Neural progenitor cell (in vitro differentiated cells): Measurements from ENCODE around the gene RGPD5. TPM values are rescaled to one million over a fixed set of nuclear protein-coding genes. Genes with fewer than 3 reads are reported as not detected.
"Not testable (repeated sequence)": the region's sequence is repeated elsewhere in the genome, so short reads cannot be mapped to it uniquely, and the experiment has no call there.

ENCODE experiments used
- DNase-seq: peaks from one replicate; pipeline ENCODE4 v3.0.0-alpha.2; 2016; ENCODE audit warnings: low spot score
- H2AFZ ChIP-seq: fragments of 200-600 bp; sonication (generic); replicated peaks from 2 replicates; pipeline ENCODE4 v1.6.1; 2016; ENCODE audit warnings: antibody characterized with exemption
- H3F3A ChIP-seq: fragments of 200-600 bp; sonication (generic); 2 replicates; pipeline ENCODE4 v1.6.1; 2016; ENCODE audit warnings: antibody characterized with exemption, low read depth
- H3K27ac ChIP-seq: fragments of 200-600 bp; sonication (generic); 2 replicates; pipeline ENCODE4 v1.5.1; 2016; ENCODE audit warnings: mild to moderate bottlenecking
- H3K27me3 ChIP-seq: fragments of 200-600 bp; sonication (generic); 2 replicates; pipeline ENCODE4 v1.6.1; 2016; ENCODE audit warnings: mild to moderate bottlenecking, moderate library complexity
- H3K36me3 ChIP-seq: fragments of 200-600 bp; sonication (generic); 2 replicates; pipeline ENCODE4 v1.5.1; 2016
- H3K4me1 ChIP-seq: fragments of 200-600 bp; sonication (generic); 2 replicates; pipeline ENCODE4 v1.6.1; 2016; ENCODE audit warnings: mixed run types
- H3K4me2 ChIP-seq: fragments of 200-600 bp; sonication (generic); 2 replicates; pipeline ENCODE4 v1.6.1; 2016
- H3K4me3 ChIP-seq: fragments of 200-600 bp; sonication (generic); 2 replicates; pipeline ENCODE4 v1.5.1; 2016
- H3K79me2 ChIP-seq: fragments of 200-600 bp; sonication (generic); 2 replicates; pipeline ENCODE4 v1.6.1; 2016; ENCODE audit warnings: low read depth
- H3K9ac ChIP-seq: fragments of 200-600 bp; sonication (generic); 2 replicates; pipeline ENCODE4 v1.6.1; 2016
- H3K9me3 ChIP-seq: fragments of 200-600 bp; sonication (generic); 2 replicates; pipeline ENCODE4 v1.5.1; 2016; ENCODE audit warnings: low read depth
- H4K20me1 ChIP-seq: fragments of 200-600 bp; sonication (generic); 2 replicates; pipeline ENCODE4 v1.6.1; 2016; ENCODE audit warnings: low read depth
- H3K27ac Mint-ChIP-seq: 3 replicates; pipeline ENCODE4 v1.8.0; 2021; ENCODE audit warnings: mixed read lengths
- H3K27me3 Mint-ChIP-seq: 2 replicates; pipeline ENCODE4 v1.8.0; 2022; ENCODE audit warnings: low read depth, mild to moderate bottlenecking, inconsistent platforms, moderate library complexity, mixed read lengths; ENCODE audit not compliant: insufficient read depth
- H3K36me3 Mint-ChIP-seq: 3 replicates; pipeline ENCODE4 v1.8.0; 2021; ENCODE audit warnings: mixed read lengths
- H3K4me1 Mint-ChIP-seq: 3 replicates; pipeline ENCODE4 v1.8.0; 2021; ENCODE audit warnings: mixed read lengths
- H3K4me3 Mint-ChIP-seq: 3 replicates; pipeline ENCODE4 v1.8.0; 2021; ENCODE audit warnings: mild to moderate bottlenecking, moderate library complexity, mixed read lengths
- H3K9me3 Mint-ChIP-seq: 3 replicates; pipeline ENCODE4 v1.8.0; 2020; ENCODE audit warnings: mixed read lengths
- total RNA-seq: library from RNA; depleted of rRNA; stranded (reverse); fragments of >200 nt; gene quantifications from 2 replicates; pipeline ENCODE4 v1.2.3, GENCODE V29; 2015; ENCODE audit warnings: low replicate concordance

The RGPD5 gene
- total RNA-seq, result 34.0 and 34.5 TPM in 2 replicates

- H3K9me3 ChIP-seq, result not testable (repeated sequence)
Measured at GRCh38 chr2:109794074-109794737, at the start of gene RGPD5. Gene RGPD5 (plus strand): TSS chr2:109794305. CDS start chr2:109794466, 161 bp downstream.

GRCh38 chr2:109751572-109751971, 42.5 kb upstream of the RGPD5 start:
- H3K27ac Mint-ChIP-seq, H3K27me3 ChIP-seq, H3K4me1 Mint-ChIP-seq, H3K4me2 ChIP-seq, H3K9me3 Mint-ChIP-seq, H3K9me3 ChIP-seq, H3K36me3 ChIP-seq, H3K4me3 Mint-ChIP-seq, H3K9ac ChIP-seq, H3F3A ChIP-seq, DNase-seq, H3K36me3 Mint-ChIP-seq, H3K4me3 ChIP-seq, H3K27ac ChIP-seq, H3K27me3 Mint-ChIP-seq, H3K4me1 ChIP-seq, H2AFZ ChIP-seq, H3K79me2 ChIP-seq, H4K20me1 ChIP-seq: not testable (repeated sequence)

More at GRCh38 chr2:109794074-109794737, at the start of gene RGPD5:
- H3K9me3 Mint-ChIP-seq, H3K4me3 Mint-ChIP-seq, DNase-seq, H3K27me3 Mint-ChIP-seq, H3K27ac ChIP-seq, H3K27ac Mint-ChIP-seq, H3K27me3 ChIP-seq, H3K79me2 ChIP-seq, H3K4me3 ChIP-seq, H3K36me3 Mint-ChIP-seq, H3K36me3 ChIP-seq, H3K4me2 ChIP-seq, H3K4me1 ChIP-seq, H3K9ac ChIP-seq, H3F3A ChIP-seq, H3K4me1 Mint-ChIP-seq, H2AFZ ChIP-seq, H4K20me1 ChIP-seq: not testable (repeated sequence)

- H3K4me2 ChIP-seq, H3K9me3 Mint-ChIP-seq, H4K20me1 ChIP-seq, H3K27ac ChIP-seq, H3K4me1 Mint-ChIP-seq, H3K9ac ChIP-seq, H2AFZ ChIP-seq, H3K79me2 ChIP-seq, H3K4me3 ChIP-seq, DNase-seq, H3K27ac Mint-ChIP-seq, H3K27me3 Mint-ChIP-seq, H3K36me3 Mint-ChIP-seq, H3F3A ChIP-seq, H3K9me3 ChIP-seq, H3K36me3 ChIP-seq, H3K4me3 Mint-ChIP-seq, H3K4me1 ChIP-seq: not testable (repeated sequence)
- peaks cover 12% of the 10 kb centered on the region for H3K27me3 ChIP-seq
Measured at GRCh38 chr2:109757163-109757824, 36.8 kb upstream of the RGPD5 start.

GRCh38 chr2:109760265-109761042, 33.7 kb upstream of the RGPD5 start:
- not testable (repeated sequence) for H4K20me1 ChIP-seq, H3F3A ChIP-seq, H3K9ac ChIP-seq, H3K36me3 ChIP-seq, H3K27me3 Mint-ChIP-seq, H2AFZ ChIP-seq, H3K4me3 ChIP-seq, H3K4me1 ChIP-seq, H3K27ac ChIP-seq, H3K27ac Mint-ChIP-seq, H3K79me2 ChIP-seq, H3K4me1 Mint-ChIP-seq, H3K36me3 Mint-ChIP-seq, H3K4me2 ChIP-seq, H3K9me3 Mint-ChIP-seq, H3K9me3 ChIP-seq
- peaks cover 19% of the 10 kb centered on the region for H3K27me3 ChIP-seq
- peak overlapping the region; percentile 76 for H3K4me3 Mint-ChIP-seq
- peak; percentile 2 for DNase-seq

GRCh38 chr2:109761043-109761454, 33.1 kb upstream of the RGPD5 start:
- not testable (repeated sequence) for H3K4me1 ChIP-seq, H3K9me3 Mint-ChIP-seq, H3K9ac ChIP-seq, H3K36me3 Mint-ChIP-seq, H3K9me3 ChIP-seq, H3K27ac ChIP-seq, H3K4me2 ChIP-seq, H3K79me2 ChIP-seq, H2AFZ ChIP-seq, H3K4me1 Mint-ChIP-seq, H4K20me1 ChIP-seq, DNase-seq, H3K27me3 Mint-ChIP-seq, H3K27ac Mint-ChIP-seq, H3F3A ChIP-seq, H3K36me3 ChIP-seq
- peak overlapping the region; percentile 75 for H3K4me3 Mint-ChIP-seq
- peaks cover 19% of the 10 kb centered on the region for H3K27me3 ChIP-seq
- peak overlapping the region; percentile 26 for H3K4me3 ChIP-seq

- H3K4me2 ChIP-seq, H3F3A ChIP-seq, H3K27ac Mint-ChIP-seq, H3K4me1 Mint-ChIP-seq, H3K4me1 ChIP-seq, H4K20me1 ChIP-seq, H3K9me3 Mint-ChIP-seq, H3K9ac ChIP-seq, H3K36me3 ChIP-seq, DNase-seq, H3K9me3 ChIP-seq, H3K4me3 ChIP-seq, H3K27me3 Mint-ChIP-seq, H3K27ac ChIP-seq, H3K4me3 Mint-ChIP-seq, H2AFZ ChIP-seq, H3K36me3 Mint-ChIP-seq, H3K79me2 ChIP-seq: not testable (repeated sequence)
- peaks cover 19% of the 10 kb centered on the region for H3K27me3 ChIP-seq
Measured at GRCh38 chr2:109761976-109762375, 32.1 kb upstream of the RGPD5 start.

GRCh38 chr2:109766074-109766473, 28.0 kb upstream of the RGPD5 start:
- H3K9ac ChIP-seq, H2AFZ ChIP-seq, H3F3A ChIP-seq, H3K4me1 Mint-ChIP-seq, H3K27me3 Mint-ChIP-seq, H3K4me1 ChIP-seq, H4K20me1 ChIP-seq, H3K79me2 ChIP-seq, H3K4me2 ChIP-seq, H3K9me3 Mint-ChIP-seq, H3K9me3 ChIP-seq, H3K36me3 Mint-ChIP-seq, H3K4me3 ChIP-seq, H3K27ac Mint-ChIP-seq, H3K27ac ChIP-seq, H3K36me3 ChIP-seq, DNase-seq, H3K4me3 Mint-ChIP-seq: not testable (repeated sequence)
- H3K27me3 ChIP-seq, result peaks cover 18% of the 10 kb centered on the region
